OCI-LY1 (cell line): ENCODE measurements around the gene MAP4.

Source experiments
- H2AFZ ChIP-seq: fragments of 200-600 bp; sonication (generic), shearing (Covaris generic); 2 replicates; pipeline ENCODE4 v1.6.0; 2014; ENCODE audit warnings: antibody characterized with exemption, mild to moderate bottlenecking, low read length
- H3F3A ChIP-seq: fragments of 200-600 bp; sonication (generic), shearing (Covaris generic); 2 replicates; pipeline ENCODE4 v1.6.0; 2014; ENCODE audit warnings: mild to moderate bottlenecking, antibody characterized with exemption, low read length, moderate library complexity; ENCODE audit not compliant: insufficient read depth
- H3K27ac ChIP-seq: fragments of 200-600 bp; sonication (generic); 2 replicates; pipeline ENCODE4 v1.5.1; 2014; ENCODE audit warnings: low read length, mixed run types, mild to moderate bottlenecking, low read depth; ENCODE audit not compliant: poor library complexity, severe bottlenecking
- H3K27me3 ChIP-seq: fragments of 200-600 bp; sonication (generic); 2 replicates; pipeline ENCODE4 v1.6.0; 2014; ENCODE audit warnings: antibody characterized with exemption, mild to moderate bottlenecking, low read length, moderate library complexity; ENCODE audit not compliant: insufficient read depth
- H3K36me3 ChIP-seq: fragments of 200-600 bp; sonication (generic); 2 replicates; pipeline ENCODE4 v1.6.1; 2014; ENCODE audit warnings: mild to moderate bottlenecking, antibody characterized with exemption, low read length, moderate library complexity, mixed read lengths; ENCODE audit not compliant: insufficient read depth
- H3K4me1 ChIP-seq: fragments of 200-600 bp; sonication (generic); 2 replicates; pipeline ENCODE4 v1.5.1; 2014; ENCODE audit warnings: mild to moderate bottlenecking, low read length, moderate library complexity; ENCODE audit not compliant: insufficient read depth, severe bottlenecking
- H3K4me2 ChIP-seq: fragments of 200-600 bp; sonication (generic), shearing (Covaris generic); 2 replicates; pipeline ENCODE4 v1.6.1; 2014; ENCODE audit warnings: low read length
- H3K4me3 ChIP-seq: fragments of 200-600 bp; sonication (generic); 2 replicates; pipeline ENCODE4 v1.5.1; 2014; ENCODE audit warnings: low read length, low read depth, mild to moderate bottlenecking, mixed read lengths; ENCODE audit not compliant: poor library complexity, severe bottlenecking
- H3K79me2 ChIP-seq: fragments of 200-600 bp; shearing (Covaris generic); 2 replicates; pipeline ENCODE4 v1.6.1; 2016; ENCODE audit warnings: mixed run types, low read length, mixed read lengths; ENCODE audit not compliant: insufficient read depth
- H3K9ac ChIP-seq: fragments of 200-600 bp; sonication (generic), shearing (Covaris generic); 2 replicates; pipeline ENCODE4 v1.6.1; 2014; ENCODE audit warnings: mild to moderate bottlenecking, low read length, mixed read lengths
- H3K9me2 ChIP-seq: fragments of 200-600 bp; sonication (generic), shearing (Covaris generic); 2 replicates; pipeline ENCODE4 v1.6.1; 2014; ENCODE audit warnings: low read depth, mild to moderate bottlenecking, low read length, mixed read lengths
- H3K9me3 ChIP-seq: fragments of 200-600 bp; shearing (Covaris generic); 2 replicates; pipeline ENCODE4 v1.6.1; 2014; ENCODE audit warnings: low read length, mixed read lengths
- H4K20me1 ChIP-seq: fragments of 200-600 bp; sonication (generic), shearing (Covaris generic); 2 replicates; pipeline ENCODE4 v1.6.0; 2016; ENCODE audit warnings: mild to moderate bottlenecking, low read length; ENCODE audit not compliant: insufficient read depth
- EZH2 ChIP-seq: fragments of 200-600 bp; sonication (generic), shearing (Covaris generic); IDR thresholded peaks from 2 replicates; pipeline ENCODE4 v1.8.0; 2017; ENCODE audit warnings: borderline replicate concordance, mixed run types, mild to moderate bottlenecking, antibody characterized with exemption, low read length, moderate library complexity, mixed read lengths
- TF ChIP-seq, protein P1 (sequence below): fragments of 200-600 bp; sonication (generic), shearing (Covaris generic); IDR thresholded peaks from 2 replicates; pipeline ENCODE4 v1.5.1; 2017; ENCODE audit warnings: mild to moderate bottlenecking, antibody characterized with exemption, low read length, moderate library complexity, mixed read lengths

The MAP4 gene

DNA sequence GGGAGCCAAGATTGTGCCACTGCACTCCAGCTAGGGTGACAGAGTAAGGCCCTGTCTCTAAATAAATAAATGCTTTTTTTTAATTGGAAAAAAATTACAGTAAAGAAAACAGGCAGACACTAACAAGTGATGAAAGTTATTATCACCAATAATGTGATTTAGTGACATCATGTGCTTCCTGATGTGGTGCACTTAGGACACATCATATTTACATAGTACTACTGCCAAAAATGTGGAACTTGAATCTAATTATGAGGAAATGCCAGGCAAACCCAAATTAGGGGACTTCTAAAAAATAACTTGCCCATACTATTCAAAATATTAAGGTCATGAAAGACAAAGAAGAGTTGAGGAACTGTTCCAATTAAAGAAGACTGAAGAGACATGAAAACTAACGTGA is 30.8 kb downstream of the MAP4 start:
- no peak overlapping the region for H3K27ac ChIP-seq
- H2AFZ ChIP-seq, result no peak overlapping the region
- no peaks in the 10 kb centered on the region for H3K9me2 ChIP-seq
- H4K20me1 ChIP-seq, result no peaks in the 10 kb centered on the region
- no peaks in the 10 kb centered on the region; the same call in 1 of the 2 replicates for H3K36me3 ChIP-seq
- no peaks in the 10 kb centered on the region for H3F3A ChIP-seq
- H3K79me2 ChIP-seq, result no peaks in the 10 kb centered on the region
- H3K4me1 ChIP-seq, result peaks cover 5% of the 10 kb centered on the region
- TF ChIP-seq, protein P1, sequence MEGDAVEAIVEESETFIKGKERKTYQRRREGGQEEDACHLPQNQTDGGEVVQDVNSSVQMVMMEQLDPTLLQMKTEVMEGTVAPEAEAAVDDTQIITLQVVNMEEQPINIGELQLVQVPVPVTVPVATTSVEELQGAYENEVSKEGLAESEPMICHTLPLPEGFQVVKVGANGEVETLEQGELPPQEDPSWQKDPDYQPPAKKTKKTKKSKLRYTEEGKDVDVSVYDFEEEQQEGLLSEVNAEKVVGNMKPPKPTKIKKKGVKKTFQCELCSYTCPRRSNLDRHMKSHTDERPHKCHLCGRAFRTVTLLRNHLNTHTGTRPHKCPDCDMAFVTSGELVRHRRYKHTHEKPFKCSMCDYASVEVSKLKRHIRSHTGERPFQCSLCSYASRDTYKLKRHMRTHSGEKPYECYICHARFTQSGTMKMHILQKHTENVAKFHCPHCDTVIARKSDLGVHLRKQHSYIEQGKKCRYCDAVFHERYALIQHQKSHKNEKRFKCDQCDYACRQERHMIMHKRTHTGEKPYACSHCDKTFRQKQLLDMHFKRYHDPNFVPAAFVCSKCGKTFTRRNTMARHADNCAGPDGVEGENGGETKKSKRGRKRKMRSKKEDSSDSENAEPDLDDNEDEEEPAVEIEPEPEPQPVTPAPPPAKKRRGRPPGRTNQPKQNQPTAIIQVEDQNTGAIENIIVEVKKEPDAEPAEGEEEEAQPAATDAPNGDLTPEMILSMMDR, result no peak
- no peak for TF ChIP-seq EZH2
- no peak overlapping the region for H3K9ac ChIP-seq
- no peak overlapping the region for H3K4me2 ChIP-seq
- no peak overlapping the region for H3K4me3 ChIP-seq
- H3K27me3 ChIP-seq, result no peaks in the 10 kb centered on the region
- no peaks in the 10 kb centered on the region for H3K9me3 ChIP-seq

DNA sequence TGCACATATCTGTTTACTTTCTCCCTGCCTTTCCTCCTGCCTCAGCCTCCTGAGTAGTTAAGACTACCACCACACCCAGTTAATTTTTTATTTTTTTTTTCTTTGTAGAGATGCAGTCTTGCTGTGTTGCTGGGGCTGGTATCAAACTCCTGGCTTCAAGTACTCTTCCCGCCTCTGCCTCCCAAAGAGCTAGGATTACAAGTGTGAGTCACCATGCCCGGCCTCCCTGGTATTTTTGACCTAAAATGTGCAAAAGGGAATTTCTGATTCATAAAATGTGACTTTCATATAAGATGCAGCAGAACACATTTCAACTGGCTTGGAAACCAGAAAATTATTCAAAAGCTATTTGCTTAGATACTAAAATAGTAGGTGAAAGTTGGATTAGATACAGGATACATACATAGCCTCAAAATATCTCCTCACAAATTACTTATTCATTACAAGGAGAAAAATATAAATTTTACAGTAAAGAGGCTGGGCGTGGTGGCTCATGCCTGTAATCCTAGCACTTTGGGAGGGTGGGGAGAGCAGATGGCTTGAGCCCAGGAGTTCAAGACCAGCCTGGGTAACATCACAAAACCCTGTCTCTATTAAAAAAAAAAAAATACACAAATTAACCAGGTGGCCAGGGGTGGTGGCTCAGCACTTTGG is 32.0 kb downstream of the MAP4 start:
- Histone ChIP-seq H3K9me3 (no peaks in the 10 kb centered on the region), H3K79me2 (no peaks in the 10 kb centered on the region), H3K36me3 (no peaks in the 10 kb centered on the region; the same call in 1 of the 2 replicates), H3K4me3 (no peak overlapping the region), H3K27me3 (no peaks in the 10 kb centered on the region), H3K27ac (no peak overlapping the region), H3K9me2 (no peaks in the 10 kb centered on the region), H3K4me2 (no peak overlapping the region), H3K4me1 (peaks cover 5% of the 10 kb centered on the region), H4K20me1 (no peaks in the 10 kb centered on the region), H3K9ac (no peak overlapping the region), H3F3A (no peaks in the 10 kb centered on the region), H2AFZ (no peak overlapping the region)
- no peak for TF ChIP-seq EZH2
- TF ChIP-seq, protein P1, result no peak

DNA sequence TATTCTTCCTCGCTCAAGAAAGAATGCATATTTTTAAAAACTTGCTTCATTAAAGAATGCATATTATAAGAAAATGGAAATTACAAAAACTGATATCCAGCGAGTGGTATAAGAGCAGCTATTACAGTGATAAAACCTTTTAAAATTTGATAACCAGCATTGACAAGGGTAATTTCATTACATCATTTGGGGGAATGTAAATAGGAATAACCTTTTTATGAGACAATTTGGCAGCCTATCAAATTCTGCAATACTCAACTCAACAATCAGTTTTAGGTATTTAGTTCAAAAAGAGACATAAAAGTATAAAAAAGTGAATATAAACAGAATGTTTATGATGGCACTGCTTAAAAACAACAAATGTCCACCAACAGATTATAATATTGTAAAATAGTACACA is 35.4 kb downstream of the MAP4 start:
- Histone ChIP-seq H3K9ac (no peak overlapping the region), H4K20me1 (no peaks in the 10 kb centered on the region), H3K79me2 (no peaks in the 10 kb centered on the region), H3K4me2 (no peak overlapping the region), H2AFZ (no peak overlapping the region), H3K4me1 (peaks cover 20% of the 10 kb centered on the region), H3F3A (no peaks in the 10 kb centered on the region), H3K36me3 (no peaks in the 10 kb centered on the region; the same call in 1 of the 2 replicates), H3K27ac (no peak overlapping the region), H3K4me3 (no peak overlapping the region), H3K27me3 (no peaks in the 10 kb centered on the region), H3K9me3 (no peaks in the 10 kb centered on the region), H3K9me2 (no peaks in the 10 kb centered on the region)
- TF ChIP-seq EZH2, result no peak
- TF ChIP-seq, protein P1, result no peak
